HG03095 (cell line): ENCODE results near the gene P3H2.
"Not testable (repeated sequence)": the region's sequence is repeated elsewhere in the genome, so short reads cannot be mapped to it uniquely, and the experiment has no call there.

Experiments used
- ATAC-seq: cut with Tn5 transposase; IDR thresholded peaks from one replicate; pipeline ENCODE4 v1.9.1; 2021; ENCODE audit warnings: moderate library complexity; ENCODE audit not compliant: unreplicated experiment

Gene P3H2

DNA sequence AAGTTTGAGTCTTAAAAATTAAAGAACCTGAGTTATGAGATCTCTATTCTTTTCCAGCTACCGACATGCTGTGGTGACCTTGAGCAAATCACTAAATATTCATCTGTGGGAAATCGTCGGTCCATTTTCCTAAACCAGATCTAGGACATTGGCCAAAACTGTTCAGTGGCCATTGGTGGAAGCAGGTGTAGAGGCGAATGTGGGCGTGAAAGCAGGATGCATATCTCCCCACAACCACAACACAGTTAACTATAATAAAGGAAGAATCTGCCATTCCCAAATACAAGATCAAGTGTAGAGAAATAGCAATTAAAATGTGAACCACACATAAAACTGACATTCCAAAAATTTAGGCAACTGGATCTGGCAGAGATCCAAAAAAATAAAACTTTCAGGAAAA lies 129.9 kb downstream of the P3H2 start:
- ATAC-seq = no peak

DNA sequence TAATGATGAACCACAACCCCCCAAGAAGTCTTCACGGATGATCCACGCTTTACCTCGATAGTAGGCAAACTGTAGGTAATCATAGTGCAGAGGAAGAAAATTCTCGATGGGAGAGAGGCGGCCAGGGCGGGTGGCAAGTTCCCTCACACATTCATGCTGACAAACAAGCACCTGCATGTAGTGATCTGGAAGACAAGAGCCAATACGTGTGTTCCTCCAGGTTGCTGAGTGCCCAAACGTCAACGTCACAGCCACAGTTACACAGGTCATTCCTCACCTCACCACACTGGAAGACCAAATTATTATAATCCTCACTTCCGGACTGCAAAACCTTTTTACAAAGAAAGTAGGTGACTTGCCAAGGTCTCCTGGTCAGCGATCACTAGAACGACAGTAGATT lies 131.8 kb downstream of the P3H2 start:
- no peak for ATAC-seq

DNA sequence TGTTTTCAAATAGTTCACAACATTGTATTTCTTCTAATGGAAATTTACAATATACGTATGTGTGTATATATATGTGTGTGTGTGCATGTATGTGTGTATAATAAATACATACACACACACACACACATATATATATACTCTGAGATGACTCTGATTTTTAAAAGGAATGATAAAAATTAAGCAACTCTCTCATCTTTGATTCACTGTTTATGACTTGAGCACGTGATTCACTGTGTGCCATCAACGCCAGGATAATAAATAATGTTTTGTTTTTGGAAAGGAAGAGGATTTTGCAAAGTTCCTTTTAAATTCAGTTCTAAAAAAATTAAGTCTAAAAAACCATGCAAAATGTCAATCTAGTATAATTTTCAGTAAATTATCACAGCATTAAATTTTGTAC lies 132.4 kb downstream of the P3H2 start:
- ATAC-seq = no peak

DNA sequence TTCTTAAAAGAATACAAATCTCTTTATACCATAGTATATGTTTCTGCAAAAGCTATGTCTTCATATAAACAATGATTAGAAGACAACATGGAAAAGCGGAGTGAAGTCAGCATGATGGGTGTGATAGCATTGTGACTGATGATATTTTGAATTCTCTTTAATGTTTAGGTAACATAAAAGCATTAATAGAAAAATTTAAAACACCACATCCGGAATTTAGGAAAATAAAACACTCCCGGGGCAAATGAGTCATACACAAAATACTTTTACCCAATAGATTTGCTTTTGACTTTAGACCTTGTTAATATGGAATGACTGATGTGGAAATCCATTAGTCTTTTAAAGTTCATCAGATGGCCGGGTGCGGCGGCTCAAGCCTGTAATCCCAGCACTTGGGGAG lies 134.7 kb downstream of the P3H2 start:
- no peak for ATAC-seq

DNA sequence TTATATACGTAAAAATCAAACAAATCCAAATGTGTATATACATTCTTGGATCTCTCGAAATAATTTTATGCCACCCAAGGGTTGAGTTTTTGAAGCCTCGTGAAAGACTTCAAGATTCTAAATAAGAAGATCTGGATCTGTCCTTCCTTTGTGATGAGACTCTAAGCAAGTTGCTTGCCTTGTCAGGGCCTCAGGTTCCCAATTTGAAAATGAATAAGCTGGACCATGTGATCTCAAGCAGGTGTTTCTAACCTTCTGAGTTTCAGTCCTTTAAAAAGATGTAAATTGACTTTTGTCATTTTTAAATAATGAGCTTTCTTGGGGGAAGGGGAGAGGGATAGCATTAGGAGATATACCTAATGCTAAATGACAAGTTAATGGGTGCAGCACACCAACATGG lies 137.1 kb downstream of the P3H2 start:
- ATAC-seq = no peak

DNA sequence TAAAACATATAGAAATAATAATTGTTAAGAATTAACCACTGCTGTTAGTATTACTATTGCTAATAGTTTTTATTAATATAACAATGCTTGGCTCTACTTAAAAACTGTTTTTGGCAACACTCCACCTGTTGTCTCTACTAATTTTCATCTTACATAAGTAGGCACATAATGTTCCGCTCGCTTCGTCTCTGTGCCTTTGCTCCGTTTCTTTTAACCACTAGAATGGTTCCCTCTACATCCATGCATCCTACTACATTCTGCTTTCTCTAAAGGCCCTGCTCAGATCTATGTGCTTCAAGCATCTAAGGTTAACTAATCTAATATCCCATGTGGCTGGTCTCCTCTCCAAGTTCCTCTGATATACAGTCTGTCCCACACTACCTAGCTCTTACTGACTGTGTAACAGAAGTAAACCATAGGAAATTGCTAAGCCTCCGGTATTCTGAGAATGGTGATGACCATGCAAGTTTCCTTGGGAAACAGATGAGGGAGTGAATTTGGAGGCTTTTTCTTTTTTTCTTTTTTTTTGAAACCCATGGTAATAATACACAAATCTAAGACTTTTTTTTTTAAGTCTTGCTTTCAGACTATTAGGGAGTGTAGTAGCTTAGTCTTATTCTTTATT lies 138.3 kb downstream of the P3H2 start:
- no peak for ATAC-seq

DNA sequence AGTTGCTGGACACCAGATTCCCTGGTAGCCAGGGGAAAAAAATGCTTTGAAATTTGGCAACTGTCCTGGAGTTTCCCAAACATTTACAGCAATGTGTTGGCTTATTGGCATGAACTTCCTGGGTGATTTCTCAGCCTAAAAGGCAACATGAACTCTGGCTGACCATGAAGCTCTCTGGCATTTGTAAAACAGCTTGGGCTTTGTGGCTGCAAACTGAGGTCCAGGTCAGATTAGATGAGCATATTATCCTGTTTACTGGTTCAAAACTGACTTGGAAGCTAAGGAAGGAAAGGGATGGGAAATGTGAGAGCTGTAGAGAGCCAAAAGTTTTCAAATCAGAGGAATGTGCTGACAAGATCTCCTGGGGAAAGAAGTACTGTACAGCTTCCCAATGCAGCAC lies 139.0 kb downstream of the P3H2 start:
- ATAC-seq = no peak

DNA sequence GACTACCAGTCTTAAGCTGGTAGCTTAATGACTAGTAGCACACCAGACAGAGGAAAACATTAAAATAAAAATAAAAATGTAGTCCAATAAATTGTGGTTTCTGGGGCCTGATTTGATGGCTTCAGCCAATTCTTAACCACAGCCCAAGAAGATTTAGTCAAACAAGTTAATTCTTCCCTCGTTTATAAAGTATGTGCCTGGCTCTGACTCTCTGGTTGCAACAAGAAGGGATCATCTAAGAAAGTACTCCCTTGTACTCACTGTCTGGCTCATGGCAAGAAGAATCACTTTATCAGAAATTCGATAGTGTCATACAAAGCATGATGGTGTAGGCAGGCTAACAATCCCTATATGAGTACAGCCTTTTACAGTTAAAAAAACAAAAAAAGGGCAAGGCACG lies 141.9 kb downstream of the P3H2 start:
- ATAC-seq = no peak

DNA sequence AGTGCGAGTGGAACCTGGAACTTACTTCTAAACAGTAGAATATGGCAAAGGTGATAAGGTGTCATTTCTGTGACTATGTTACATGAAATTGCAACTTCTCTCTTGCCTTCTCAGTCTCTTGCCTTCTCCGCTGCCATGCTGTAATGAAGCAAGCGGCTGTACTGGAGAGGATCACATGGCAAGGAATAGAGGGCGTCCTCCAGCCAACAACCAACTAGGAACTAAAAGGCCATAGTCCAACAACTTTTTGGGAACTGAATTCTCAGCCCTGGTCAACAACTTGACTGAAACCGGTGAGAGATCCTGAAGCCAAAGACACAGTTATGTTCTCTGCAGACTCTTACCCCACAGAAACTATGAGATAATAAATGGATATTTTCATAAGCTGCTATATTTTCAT lies 143.5 kb downstream of the P3H2 start:
- ATAC-seq = no peak

DNA sequence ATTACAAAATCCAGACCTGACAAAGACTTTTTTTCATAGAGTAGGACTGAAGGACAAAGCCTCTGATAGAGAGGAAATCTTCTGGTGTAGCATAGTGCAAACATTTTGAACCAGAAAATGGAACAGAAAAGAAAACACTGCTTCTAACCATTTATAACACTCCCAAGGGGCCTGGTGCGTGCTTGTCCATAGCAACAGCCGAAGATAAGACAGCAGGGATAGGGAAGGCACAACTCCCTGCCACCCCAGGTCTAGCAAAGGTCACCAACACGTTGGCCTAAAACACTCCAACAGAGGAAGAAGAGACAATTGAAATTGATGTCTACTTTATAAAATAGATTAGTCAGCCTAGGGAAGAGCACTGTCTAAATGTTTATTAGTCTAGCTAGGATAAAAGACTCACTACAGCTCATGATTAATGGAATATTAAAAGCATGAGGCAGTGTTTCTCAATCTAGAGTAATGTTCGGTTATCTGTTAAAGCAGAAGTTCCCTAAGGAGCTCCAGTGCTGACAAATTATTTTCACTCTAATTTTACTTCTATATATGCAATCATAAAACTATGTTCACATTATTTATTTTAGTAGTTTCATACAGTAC lies 145.2 kb downstream of the P3H2 start:
- no peak for ATAC-seq

DNA sequence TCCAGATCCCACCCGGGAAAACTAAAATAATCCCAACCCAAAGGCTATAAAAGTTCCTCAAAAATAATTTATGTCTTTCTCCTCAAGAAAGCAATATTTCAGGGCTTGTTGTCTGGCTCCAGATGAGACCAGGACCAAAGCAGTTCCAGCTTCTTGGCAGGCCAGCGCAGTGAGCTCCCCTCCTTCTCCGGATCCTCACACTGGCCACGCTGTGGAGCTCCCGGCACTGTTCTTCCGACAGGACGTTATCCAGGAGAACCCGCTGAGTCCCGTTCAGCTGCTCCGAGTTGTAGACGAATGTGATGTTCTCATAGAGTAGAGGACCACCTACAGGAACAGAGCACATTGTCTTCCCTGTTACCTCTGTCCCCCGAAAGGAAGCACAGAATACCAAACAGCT lies 146.3 kb downstream of the P3H2 start:
- no peak for ATAC-seq

DNA sequence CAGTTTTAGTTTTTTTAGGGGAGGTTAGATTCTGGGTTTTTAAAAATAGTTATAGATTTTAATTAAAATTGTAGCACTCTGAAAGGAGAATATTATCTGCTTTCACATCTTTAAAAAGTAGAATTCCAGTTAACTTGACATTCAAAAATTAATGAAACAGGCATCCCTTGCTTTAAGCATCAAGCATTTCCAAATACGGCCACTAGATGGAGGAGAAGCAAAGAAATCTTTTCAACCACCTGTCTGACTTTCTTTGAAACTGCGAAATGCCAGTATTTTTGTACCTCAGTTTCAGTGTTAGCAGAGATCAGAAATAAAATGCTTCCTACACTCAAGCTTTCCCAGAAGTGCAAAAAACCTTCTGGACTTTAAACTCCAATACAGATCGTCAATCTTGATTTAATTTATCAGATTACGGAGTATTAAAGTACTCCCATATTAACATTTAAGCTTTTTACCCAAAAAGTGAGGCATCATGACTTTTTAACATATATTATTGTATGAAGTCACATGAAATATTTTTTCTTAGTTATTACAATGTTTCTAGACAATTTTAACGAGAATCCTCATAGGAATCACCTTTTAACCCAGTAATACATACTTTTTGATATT lies 153.3 kb downstream of the P3H2 start:
- ATAC-seq = peak; percentile 83

DNA sequence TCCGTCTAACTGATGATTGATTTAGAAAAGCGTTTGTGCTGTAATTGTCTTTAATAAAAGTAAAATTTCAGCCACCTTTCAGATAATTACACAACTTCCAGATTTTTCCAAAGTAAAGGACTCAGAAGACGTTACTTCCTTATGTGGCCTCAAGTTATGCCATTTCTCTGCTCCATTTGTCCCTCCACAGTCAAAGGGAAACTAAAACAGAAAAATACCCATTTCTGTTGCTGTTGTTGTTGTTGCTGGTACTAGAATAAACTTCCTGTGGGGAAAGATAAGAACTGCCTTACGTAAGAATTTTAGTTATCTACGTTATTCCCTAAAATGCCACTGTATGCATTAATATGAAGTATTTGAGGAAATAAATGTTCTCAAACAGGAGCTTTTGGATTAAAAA lies 153.9 kb downstream of the P3H2 start:
- no peak for ATAC-seq

DNA sequence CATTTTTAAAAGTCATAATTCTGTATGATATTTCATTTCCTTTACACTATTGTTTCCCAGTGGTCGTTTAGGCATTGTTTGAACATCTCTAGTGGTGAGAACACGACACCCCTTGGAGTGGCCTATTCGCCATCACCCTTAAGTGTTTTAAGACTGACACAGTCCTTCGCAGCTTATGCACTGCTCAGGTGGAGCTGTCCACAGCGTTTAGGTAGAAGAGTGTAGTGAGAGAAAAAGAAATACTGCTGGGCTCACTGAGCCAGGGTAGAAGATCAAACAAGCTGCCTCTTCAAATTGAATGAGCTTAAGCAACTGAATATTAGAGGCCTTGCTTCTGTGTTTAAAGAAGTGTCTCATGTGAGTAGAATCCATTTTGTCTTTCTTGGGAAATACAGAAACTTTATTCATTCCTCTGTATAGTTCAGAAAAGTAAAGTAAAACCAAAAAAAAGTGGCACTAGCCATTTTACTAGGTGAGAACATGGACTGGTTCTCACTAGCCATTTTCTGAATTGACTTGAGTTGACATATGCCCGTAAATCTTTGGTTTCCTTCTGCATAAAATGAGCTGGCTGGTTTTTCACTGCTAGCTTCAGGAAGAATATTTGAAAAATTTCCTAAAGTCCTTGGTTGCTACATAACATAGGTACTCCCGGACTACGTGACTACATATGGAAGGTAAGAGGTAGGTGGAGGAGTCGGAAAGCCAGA lies 155.9 kb downstream of the P3H2 start:
- no peak for ATAC-seq

DNA sequence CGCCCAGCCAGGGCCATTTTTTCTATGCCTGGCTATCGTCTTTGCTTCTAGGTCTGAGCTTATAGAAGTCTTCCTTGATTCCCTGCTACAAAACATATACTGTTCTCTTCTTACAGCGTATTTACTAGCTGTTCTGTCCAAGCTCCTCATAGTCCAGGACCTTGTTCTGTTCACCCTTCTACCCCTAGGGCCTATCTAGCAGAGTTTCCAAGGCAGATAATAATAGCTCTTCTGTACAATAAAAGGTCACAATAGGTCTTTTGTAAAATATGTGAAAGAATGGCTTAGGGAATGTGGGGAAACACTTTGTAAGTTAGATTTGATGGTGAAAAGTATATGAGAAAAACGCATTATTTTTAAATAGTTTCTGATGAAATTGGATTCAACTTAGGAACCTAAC lies 158.2 kb downstream of the P3H2 start:
- no peak for ATAC-seq

DNA sequence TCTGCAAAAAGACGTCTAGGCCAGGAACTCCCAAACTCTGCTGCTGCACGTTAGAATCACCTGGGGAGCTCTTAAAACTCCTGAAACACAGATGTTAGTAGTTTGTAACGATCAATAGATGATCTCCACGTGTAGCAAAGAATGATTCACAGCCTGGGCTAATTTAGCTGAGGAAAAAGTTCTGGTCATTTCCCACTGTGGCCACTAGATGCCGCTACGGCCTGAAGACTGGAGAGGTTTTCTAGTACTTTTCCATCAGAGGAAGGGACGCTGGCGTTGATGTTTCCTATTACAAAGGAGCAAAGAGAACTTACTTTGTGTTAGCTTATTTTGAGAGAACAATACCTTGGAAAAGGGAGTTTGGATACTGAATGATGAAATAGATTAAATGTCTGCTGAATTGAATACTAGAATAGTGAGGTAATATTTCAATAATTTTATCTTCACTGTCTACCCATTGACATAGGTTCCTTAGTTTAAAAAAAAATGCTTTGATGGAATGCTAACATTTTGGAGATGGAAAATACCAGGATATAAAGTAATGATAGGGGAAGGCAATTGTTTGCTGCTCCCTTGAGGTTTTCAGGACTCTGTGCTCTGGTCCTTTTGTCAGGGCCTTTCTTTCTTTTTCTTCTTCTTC lies 159.1 kb downstream of the P3H2 start:
- peak; percentile 62 for ATAC-seq

DNA sequence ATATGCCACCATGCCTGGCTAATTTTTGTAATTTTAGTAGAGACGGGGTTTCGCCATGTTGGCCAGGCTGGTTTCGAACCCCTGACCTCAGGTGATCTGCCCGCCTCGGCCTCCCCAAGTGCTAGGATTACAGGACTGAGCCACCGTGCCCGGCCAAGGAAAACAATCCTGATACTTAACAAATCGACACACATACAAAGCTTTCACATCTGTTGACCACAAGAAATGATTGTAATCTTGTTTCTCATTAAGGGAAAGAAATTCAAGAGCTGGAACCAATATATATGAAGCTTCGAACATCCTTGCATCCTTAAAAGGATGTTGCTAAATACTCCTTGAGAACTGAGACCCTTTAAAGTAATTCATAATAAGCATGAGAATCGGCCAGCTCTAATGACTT lies 159.6 kb downstream of the P3H2 start:
- ATAC-seq = not testable (repeated sequence)

DNA sequence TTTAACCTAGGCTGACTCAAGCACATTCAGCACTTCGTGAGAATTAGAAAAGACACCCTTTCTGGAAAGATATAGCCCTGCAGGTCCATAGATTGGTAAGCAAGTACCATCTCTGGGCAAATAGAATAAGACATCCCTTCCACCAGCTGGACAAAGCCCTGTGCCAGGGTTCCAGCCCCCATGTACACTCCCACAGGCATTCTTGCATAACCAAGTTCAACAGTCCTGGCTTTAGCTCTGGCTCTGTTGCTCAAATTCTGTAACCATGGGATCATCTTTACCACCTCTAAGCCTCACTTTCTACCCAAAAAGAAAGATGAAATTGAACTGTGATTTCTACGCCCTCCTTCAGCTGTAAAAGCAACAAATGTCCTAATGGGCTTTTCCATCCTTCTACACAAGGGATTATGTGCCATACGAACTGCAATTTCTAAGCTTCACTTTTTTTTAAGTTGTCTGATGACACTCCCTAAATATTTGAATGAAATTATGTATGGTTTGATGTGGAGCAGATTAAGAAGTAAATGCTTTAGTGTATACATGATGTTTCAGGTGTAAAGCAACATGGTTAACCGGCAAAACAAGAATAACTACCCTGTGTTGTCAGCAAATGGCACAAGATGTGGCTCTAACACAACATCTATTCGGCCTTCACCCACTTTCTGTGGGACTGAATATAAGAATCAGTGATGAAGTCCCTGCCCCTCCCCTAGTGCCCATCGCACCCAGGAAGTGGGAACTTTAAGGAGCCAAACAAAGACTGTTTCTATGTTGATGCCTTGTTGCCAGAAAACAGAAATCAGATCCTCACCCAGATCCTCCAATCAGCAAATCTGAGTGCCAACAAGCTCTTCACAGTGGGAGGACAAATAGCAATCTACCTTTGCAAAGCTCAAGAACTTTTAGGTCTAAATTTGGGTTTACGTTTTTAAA lies 165.7 kb downstream of the P3H2 start:
- ATAC-seq = no peak

DNA sequence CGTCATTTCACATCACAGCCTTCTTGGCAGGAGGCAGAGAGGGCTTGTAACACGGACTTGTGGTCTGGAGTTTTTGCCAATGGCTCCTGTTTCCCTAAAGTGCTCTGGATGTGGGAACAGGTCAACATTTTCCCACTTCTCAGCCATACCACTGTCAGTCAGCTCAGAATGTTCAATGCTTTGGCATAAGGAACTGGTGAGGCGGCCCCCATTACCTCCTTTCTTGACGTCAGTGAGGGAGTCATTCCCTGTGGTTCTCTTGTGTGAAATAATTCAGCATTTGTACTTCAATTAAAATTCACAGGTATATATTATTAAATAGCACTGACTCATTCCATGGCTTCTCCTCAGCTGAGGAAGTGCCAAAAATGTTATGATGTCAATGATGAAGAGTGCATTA lies 167.1 kb downstream of the P3H2 start:
- no peak for ATAC-seq

DNA sequence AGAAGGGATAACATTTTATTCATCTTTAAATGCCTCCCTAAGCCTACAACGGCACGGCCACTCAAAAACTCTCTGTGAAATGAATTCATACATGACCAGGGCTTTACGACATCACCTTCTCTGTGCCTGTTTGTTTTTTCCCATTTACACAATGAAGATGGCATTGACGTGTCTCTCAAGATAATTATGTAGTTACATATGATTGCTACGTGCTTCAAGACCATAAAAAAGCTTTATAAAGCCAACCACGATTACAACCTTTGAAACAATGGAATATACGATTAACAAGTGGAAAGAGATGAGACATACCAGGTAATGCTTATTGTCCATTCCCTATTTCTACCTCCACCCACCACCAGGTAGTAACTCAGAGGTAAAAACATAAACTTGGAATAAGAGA lies 168.4 kb downstream of the P3H2 start:
- ATAC-seq = no peak

DNA sequence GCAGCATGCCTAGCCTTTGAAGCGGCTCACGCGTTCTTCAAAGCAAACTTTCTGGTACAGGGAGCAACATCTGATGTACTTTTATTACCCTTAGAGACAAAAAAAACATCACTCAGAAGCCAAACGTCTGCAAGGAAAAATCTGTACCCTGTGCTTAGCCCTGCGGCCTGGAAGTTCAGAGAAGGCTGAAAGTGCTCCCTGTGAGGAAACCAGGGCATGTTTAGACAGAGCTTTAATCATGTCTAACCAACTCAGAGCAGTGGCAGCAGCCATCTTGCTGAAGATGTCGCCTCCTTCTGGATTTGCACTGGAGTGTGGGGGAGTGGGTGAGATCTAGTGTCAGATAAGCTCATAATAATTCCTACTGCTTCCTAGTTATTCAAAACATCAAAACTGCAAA lies 170.4 kb downstream of the P3H2 start:
- no peak for ATAC-seq
